Kidney epithelial cell (primary cell): Measurements from ENCODE around the gene FAM89A. TPM values are rescaled to one million over a fixed set of nuclear protein-coding genes. Genes with fewer than 3 reads are reported as not detected.

Experiments used
- DNase-seq: peaks from one replicate; pipeline ENCODE4 v3.0.0-alpha.2; 2010; ENCODE audit warnings: low read depth
- H3K27me3 ChIP-seq: 2 replicates; pipeline ENCODE4 v1.6.0; 2011; ENCODE audit warnings: low read length; ENCODE audit not compliant: control insufficient read depth, insufficient read depth
- H3K36me3 ChIP-seq: 2 replicates; pipeline ENCODE4 v1.5.1; 2011; ENCODE audit warnings: low read length; ENCODE audit not compliant: control insufficient read depth, insufficient read depth
- H3K4me3 ChIP-seq: 2 replicates; pipeline ENCODE4 v1.5.1; 2011; ENCODE audit warnings: low read depth, mild to moderate bottlenecking, control low read depth, low read length
- total RNA-seq: library from RNA; depleted of rRNA; stranded (reverse); fragments of >200 nt; gene quantifications from 2 replicates; pipeline ENCODE4 v1.2.3, GENCODE V29; 2015
- TF ChIP-seq, protein P1 (sequence below): IDR thresholded peaks from 2 replicates; pipeline ENCODE4 v1.5.1; 2011; ENCODE audit warnings: mild to moderate bottlenecking, moderate library complexity, low read length, control low read depth, inconsistent platforms; ENCODE audit not compliant: insufficient read depth, poor library complexity, severe bottlenecking

Gene FAM89A
- total RNA-seq, 1 donor from 2014 or later, result 7.1 TPM

DNA sequence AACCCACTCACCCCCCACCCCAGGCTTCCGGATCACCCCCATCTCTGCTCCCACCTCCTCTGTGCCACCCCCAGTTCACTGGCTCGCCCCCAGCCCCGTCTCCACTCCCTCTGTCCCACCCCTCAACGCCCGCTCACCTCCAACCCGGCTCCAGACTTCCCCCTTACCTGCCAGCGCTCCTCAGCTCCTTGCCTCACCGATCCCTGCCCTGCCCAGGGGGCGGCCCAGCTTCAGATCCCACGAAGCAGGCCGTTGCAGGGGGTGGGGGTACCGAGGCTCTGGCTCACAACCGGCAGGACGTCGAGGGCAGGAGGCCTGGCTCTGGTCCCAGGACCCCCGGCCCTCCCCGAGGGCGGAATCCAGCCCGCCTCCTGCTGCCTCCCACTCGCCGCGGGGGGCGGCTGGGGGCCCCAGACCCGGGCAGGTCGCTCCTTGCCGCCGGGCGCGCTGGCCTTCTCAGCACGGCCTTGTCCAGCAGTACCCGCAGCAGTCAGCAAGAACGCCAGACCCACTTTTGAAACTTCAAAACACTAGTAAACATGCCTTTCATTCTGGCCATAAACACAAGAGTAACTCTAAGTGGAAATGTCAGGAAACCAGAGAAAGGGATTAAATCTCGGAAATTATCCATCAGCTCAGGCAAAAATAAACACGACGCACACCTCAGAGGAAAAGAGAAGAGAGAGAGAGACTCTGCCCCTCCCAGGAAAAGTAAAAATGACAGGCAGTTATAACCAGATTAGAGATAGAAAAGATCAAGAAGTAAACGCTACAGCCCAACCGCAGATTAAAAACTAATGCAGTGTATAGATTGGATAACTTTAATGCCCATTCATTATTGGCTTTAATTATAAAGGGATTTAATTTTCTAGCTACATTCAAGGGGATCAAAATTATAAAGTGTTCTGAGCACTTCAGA lies 1.0 kb upstream of the FAM89A start:
- no peak for DNase-seq
- TF ChIP-seq, protein P1, sequence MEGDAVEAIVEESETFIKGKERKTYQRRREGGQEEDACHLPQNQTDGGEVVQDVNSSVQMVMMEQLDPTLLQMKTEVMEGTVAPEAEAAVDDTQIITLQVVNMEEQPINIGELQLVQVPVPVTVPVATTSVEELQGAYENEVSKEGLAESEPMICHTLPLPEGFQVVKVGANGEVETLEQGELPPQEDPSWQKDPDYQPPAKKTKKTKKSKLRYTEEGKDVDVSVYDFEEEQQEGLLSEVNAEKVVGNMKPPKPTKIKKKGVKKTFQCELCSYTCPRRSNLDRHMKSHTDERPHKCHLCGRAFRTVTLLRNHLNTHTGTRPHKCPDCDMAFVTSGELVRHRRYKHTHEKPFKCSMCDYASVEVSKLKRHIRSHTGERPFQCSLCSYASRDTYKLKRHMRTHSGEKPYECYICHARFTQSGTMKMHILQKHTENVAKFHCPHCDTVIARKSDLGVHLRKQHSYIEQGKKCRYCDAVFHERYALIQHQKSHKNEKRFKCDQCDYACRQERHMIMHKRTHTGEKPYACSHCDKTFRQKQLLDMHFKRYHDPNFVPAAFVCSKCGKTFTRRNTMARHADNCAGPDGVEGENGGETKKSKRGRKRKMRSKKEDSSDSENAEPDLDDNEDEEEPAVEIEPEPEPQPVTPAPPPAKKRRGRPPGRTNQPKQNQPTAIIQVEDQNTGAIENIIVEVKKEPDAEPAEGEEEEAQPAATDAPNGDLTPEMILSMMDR, result no peak
- Histone ChIP-seq H3K27me3 (peaks cover 15% of the 10 kb centered on the region), H3K4me3 (no peak overlapping the region), H3K36me3 (no peaks in the 10 kb centered on the region)

DNA sequence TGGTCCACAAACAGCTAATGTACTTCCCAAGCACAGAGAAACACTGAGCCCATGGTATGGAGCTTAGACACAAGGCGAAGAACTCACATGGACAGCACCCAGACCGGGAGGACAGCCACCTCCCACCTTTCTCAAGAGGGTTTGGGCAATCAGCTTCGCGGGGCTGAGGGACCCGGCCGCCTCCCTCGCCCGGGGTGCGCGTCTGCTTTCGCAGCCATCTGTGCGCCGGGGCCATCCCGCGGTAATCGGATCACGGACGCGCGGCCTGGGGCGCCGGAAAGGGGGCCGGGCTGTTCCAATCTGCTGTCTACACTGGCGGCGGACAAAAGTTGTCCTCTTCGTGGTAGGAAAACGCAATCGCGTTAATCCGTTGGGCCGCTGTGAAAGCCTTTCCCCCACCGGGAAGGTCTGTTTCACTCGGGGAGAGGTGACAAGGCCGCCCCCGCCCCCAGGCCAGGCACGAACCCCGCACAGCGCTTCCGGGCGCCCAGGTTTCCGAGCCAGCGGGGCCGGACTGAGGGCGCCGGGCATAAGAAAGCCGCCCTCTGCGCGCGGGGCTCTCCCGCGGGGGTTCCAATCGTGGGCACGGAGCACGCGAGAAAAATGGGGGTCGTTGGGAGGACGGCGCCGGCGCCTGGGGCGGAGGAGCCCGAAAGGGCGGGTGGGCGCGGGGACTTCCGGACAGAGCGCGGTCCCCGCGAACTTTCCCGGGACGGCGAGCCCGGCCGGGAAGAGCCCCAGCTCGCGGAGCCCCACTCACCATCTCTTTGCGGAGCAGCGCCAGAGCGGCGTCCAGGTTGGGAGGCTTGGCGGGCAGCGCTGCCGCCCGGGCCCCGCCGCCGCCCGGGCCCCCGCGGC lies 664 bp downstream of the FAM89A start:
- peak overlapping the region; percentile 58 for H3K4me3 ChIP-seq
- H3K27me3 ChIP-seq, result peaks cover 15% of the 10 kb centered on the region
- no peaks in the 10 kb centered on the region for H3K36me3 ChIP-seq
- TF ChIP-seq, protein P1, result no peak
- no peak for DNase-seq

DNA sequence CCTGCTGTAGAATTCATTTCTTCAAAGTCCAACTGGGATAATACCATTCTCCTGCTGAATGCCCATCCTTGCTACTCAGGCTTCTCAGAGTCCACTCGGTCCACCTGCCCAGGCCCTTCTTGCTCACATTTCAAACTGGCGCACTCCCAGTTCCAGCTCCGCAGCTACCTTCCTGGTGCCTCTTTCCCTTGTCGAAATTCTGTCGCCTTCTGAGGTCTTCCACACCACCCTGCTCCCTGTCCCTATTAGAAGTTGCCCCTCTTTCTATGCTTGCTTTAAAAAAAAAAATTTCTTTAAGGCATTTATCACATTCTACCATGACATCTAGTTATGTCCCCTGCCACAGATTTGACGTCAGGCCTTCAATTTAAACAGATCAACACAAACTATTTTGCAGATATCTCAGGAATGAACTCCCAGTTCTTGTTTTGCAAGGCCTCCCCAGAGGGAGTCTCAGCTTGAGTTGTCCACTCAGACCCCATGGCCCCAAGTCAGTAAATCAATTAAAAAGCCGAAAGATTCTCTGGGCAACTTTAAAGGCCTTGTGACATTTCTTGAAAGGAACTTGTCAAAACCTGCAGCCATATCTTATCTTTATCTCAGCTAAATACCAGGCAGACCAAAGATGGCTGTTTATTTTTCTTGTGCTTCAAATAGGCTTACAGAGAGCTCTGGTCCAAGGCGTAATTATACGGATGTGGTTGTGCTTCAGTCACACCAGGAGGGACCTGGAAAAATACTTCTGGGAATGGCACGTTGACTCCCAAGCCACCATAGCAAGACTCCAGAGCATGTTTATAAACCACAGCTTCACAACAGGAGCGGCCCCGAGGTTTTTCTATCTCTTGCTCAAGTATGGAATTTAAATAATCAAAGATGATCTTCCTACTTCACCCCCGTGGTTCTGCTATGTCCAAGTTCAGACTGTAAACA lies 2.2 kb downstream of the FAM89A start:
- DNase-seq, result no peak
- Histone ChIP-seq H3K36me3 (no peaks in the 10 kb centered on the region), H3K27me3 (peaks cover 15% of the 10 kb centered on the region), H3K4me3 (no peak overlapping the region)
- TF ChIP-seq, protein P1, result no peak

DNA sequence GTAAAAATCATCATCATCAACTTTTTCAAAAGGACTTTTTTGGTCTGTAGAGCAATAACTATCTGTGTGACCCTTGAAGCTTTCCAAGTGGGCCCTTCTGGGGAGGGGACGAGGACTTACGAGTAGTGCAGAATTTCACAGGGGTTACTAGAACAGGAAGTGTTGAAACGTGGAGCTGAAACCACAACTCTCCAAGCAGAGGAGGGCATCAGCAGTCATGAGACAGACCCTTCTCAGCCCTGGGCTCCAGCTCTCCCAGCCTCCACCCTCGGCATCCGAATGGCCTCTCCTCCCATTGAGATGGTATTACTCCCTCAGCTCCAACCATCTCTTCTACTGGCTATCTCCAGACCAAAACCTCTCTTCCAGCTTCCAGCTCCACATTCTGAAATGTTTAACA lies 3.6 kb downstream of the FAM89A start:
- peaks cover 15% of the 10 kb centered on the region for H3K27me3 ChIP-seq
- TF ChIP-seq, protein P1, result no peak
- H3K4me3 ChIP-seq, result no peak overlapping the region

DNA sequence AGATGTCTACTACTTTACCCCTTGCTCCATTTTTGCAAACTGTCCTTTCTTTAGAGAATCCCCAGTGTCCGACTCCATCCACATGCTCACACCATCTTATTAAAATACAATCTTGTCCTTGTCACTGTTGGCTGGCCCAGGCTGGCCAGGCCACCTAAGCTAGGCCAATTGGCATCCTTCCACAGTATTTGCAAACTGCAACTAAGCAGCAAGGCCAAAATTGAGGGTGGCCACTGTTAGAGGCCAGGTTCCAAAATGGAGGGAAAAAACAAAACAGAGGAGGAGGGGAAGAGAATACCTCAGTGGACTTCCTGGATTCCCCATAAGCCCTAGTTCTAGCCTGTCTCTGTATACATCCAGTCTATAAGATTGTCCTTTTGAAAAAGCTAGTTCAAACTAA lies 4.3 kb downstream of the FAM89A start:
- Histone ChIP-seq H3K4me3 (no peak overlapping the region), H3K27me3 (peaks cover 13% of the 10 kb centered on the region), H3K36me3 (no peaks in the 10 kb centered on the region)
- DNase-seq, result no peak
- TF ChIP-seq, protein P1, result no peak

More for the DNA sequence above, 3.6 kb downstream of the FAM89A start:
- H3K36me3 ChIP-seq, result no peaks in the 10 kb centered on the region
- no peak for DNase-seq
